Neural cell (in vitro differentiated cells): ENCODE results near the gene SLC23A1.

Experiments
- CTCF ChIP-seq: fragments of 450-650 bp; IDR thresholded peaks from 2 replicates; pipeline ENCODE4 v1.5.1; 2014; ENCODE audit warnings: antibody characterized with exemption, mild to moderate bottlenecking, moderate library complexity; ENCODE audit not compliant: poor library complexity, severe bottlenecking
- EP300 ChIP-seq: fragments of 450-650 bp; conservative IDR thresholded peaks from 2 replicates; pipeline ENCODE4 v1.6.1; 2014; ENCODE audit warnings: antibody characterized with exemption, mild to moderate bottlenecking, moderate library complexity; ENCODE audit not compliant: poor library complexity, severe bottlenecking
- EZH2 ChIP-seq: fragments of 200-600, 300-800 bp; shearing (Covaris generic), sonication (generic); IDR thresholded peaks from 2 replicates; pipeline ENCODE4 v1.6.1; 2014; ENCODE audit warnings: antibody characterized with exemption, low read length, borderline replicate concordance, mild to moderate bottlenecking; ENCODE audit not compliant: insufficient read depth, poor library complexity, severe bottlenecking
- MXI1 ChIP-seq: fragments of 450-650 bp; conservative IDR thresholded peaks from 2 replicates; pipeline ENCODE4 v1.6.1; 2014; ENCODE audit warnings: antibody characterized with exemption, mild to moderate bottlenecking; ENCODE audit not compliant: poor library complexity, severe bottlenecking
- POLR2AphosphoS5 ChIP-seq: IDR thresholded peaks from 2 replicates; pipeline ENCODE4 v1.6.1; 2012
- RAD21 ChIP-seq: fragments of 450-650 bp; conservative IDR thresholded peaks from 2 replicates; pipeline ENCODE4 v1.6.1; 2014; ENCODE audit warnings: antibody characterized with exemption, mild to moderate bottlenecking, moderate library complexity
- REST ChIP-seq: IDR thresholded peaks from 2 replicates; pipeline ENCODE4 v1.6.1; 2012; ENCODE audit warnings: borderline replicate concordance
- SMC3 ChIP-seq: fragments of 450-650 bp; conservative IDR thresholded peaks from 2 replicates; pipeline ENCODE4 v1.6.1; 2014; ENCODE audit warnings: antibody characterized with exemption, mild to moderate bottlenecking, moderate library complexity; ENCODE audit not compliant: poor library complexity

GRCh38 chr5:139385061-139386049, 2.3 kb upstream of the SLC23A1 start:
- TF ChIP-seq CTCF: no peak
- TF ChIP-seq EP300: no peak
- no peak for TF ChIP-seq SMC3
- TF ChIP-seq EZH2: no peak
- no peak for TF ChIP-seq RAD21
- TF ChIP-seq POLR2AphosphoS5: no peak
- no peak for TF ChIP-seq REST
- TF ChIP-seq MXI1: no peak
